HG02610 (cell line): ENCODE results near the gene TRMT11.
"Not testable (repeated sequence)": the region's sequence is repeated elsewhere in the genome, so short reads cannot be mapped to it uniquely, and the experiment has no call there.

Experiments used
- ATAC-seq: cut with Tn5 transposase; IDR thresholded peaks from one replicate; pipeline ENCODE4 v1.9.1; 2021; ENCODE audit warnings: mild to moderate bottlenecking, moderate library complexity; ENCODE audit not compliant: unreplicated experiment

The TRMT11 gene

GRCh38 chr6:125986301-125987025 lies at the start of gene TRMT11:
TSS of gene TRMT11 (plus strand) at chr6:125986540. CDS start at chr6:125986551, 11 bp downstream.
- peak; percentile 97 for ATAC-seq

DNA sequence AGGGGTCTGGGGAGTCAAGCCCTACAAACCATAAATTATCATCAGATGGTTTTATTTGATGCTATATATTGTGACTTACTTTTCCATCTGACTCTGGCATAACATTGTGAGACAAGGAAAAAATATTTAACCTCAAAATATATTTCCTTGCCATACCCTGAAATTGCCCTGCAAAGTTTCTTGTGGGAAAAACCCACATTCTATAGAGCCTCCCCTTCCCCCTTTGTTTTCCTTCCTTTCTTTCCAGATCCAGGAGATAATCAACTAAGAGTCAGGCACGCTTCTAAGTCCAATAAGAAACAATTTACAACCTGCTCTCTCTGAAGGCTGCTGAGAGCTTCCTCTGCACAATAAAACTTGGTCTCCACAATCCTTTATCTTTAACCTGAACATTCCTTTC lies 47.3 kb upstream of the TRMT11 start:
- ATAC-seq, result no peak

DNA sequence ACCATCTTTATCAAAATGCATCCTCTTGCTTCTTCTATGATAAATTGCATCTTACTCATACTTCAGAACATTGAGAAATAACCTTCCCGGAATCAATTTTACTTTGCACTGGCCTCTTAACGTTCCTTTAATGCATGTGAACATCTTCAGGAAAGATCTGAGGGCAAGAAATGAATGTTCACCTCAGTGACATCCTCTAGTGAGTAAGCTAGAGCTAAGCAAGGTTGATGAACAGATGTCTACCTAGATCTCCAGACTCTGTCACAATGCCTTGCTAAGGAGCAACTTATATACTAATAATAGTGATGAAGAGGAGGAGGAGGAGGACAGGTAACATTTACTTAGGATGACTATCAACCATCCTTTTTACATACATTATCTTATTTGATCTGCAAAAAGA lies 46.5 kb upstream of the TRMT11 start:
- ATAC-seq, result no peak

DNA sequence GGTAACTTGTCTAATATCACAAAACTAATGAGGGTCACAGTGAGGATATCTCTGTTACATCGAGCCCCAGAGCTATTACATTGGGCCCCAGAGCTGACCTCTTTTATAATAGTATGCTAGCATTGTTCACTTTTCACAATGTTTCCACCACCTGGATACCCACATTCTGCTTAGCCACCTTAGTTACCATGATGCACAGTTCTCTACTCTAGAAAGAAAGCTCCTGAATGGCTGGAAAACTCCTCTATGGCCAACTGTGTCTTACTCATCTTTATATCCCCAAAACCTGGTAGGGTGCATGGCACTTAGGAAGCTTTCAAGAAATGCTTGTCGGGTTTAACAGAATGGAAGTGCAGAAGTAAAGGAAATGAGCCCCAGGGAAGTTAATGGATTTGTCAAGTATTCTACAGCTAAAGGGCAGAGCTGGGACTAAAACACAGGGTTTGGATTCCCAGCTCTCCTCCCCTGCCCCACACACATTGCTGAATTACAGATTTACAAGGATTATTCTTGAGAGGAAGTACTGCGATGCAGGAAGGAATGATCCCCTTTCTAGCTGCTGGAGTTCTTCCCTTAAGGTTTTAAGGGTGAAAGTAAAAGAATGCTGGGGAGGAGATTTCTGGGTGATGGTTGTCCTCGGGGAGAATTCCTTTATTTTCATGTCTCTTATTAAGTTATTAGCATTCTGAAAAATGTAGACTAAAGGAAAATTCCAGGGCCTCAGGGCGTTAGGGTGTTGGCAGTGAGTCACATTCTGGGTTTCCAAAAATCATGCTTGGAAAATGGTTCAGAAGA lies 45.9 kb upstream of the TRMT11 start:
- no peak for ATAC-seq

GRCh38 chr6:125942672-125943527 lies 43.4 kb upstream of the TRMT11 start:
- no peak for ATAC-seq

DNA sequence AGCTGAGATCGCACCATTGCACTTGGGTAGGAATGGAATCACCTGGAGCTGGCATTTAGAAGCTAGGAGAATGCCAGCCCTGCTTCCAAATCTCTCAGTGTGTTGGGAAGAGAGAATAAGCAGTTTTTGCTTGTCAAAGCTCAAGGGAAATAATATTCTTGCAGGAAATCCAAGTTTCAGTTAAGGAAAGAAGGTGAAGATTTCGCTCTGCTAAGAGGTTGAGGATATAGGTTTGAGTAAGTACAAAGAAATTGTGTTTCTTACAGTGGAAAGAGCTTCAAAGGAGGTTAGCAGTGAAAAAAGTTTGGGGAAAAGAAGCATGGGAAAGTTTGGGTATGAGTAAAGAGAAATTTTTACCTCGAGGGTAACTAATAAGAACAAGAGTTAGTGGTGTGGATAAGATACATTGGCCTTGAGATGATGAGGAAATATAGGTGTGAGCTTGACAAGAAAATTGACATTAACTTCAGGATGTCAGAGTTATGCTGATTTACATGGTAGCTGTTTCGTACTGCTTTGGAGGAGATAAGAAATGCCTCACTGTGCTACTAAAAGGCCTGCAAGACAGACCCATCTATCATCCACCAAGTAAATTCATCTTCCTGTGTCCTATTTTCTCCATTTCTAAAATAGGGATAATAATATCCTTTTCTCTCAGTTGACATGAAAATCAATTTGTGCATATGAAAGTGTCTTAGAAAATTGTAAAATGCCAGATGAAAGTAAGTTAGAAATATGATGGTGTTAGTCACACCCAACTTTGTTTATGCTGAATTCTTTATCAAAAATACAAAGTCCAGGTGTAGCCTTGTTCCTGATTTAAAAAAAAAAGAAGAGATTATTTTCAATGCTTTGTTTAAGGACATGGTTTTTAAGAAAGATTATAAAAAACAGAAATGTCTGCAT lies 42.6 kb upstream of the TRMT11 start:
- ATAC-seq, result no peak

GRCh38 chr6:125944434-125944816 lies 41.9 kb upstream of the TRMT11 start:
- no peak for ATAC-seq

DNA sequence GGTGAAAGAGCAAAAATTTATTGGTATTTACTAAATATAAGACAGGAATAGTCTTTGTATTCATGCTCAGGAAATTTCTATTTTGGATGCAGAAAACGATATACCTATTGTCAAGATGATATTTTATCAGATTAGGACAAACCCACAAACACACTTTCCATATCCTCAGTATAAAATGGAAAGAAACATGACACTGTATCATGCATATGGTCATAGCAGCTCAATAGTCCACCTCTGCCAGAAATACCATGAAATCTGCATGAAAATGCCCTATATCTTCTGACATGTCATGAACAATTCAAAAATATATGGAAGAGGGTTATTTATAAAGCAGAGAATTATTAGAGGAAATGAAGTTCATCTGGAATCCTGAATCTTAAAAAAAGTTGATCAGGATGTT lies 41.4 kb upstream of the TRMT11 start:
- ATAC-seq, result no peak

DNA sequence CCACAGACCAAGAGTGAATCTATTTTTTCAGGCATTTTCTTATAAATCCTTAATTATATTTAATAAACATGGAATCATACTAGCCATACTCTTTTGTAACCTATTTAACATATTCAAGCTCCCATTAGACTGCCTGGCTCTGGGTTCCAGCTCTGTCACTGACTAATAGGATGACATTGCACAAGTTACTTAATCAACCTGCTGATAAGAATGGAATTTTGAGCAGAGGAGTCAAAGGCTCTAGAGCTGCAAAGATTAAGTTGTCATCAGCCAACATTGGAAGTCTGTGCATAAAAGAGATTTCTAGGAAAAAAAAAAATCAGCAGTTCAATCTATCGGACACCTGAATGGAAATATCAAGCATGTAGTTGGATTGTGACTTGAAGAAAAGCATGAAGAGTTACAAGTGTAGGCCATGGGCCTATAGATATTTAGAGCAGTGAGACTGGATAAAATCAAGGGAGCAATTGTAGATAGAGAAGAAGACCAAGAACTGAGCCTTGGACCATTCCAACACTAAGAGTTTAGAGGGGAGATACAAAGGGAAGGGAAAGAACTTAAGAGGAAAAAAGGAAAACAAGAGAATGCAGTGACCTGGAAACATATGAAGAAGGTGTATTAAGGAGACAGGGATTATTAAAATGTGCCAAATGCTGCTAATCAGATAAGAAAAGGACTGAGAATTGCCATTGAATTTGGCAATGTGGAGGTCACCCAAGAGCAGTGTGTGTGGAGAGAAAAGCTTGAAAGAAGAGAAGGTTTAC lies 40.8 kb upstream of the TRMT11 start:
- ATAC-seq, result no peak

- no peak for ATAC-seq
Measured at GRCh38 chr6:125947615-125948014, 38.7 kb upstream of the TRMT11 start.

GRCh38 chr6:125948455-125948854 lies 37.9 kb upstream of the TRMT11 start:
- no peak for ATAC-seq

DNA sequence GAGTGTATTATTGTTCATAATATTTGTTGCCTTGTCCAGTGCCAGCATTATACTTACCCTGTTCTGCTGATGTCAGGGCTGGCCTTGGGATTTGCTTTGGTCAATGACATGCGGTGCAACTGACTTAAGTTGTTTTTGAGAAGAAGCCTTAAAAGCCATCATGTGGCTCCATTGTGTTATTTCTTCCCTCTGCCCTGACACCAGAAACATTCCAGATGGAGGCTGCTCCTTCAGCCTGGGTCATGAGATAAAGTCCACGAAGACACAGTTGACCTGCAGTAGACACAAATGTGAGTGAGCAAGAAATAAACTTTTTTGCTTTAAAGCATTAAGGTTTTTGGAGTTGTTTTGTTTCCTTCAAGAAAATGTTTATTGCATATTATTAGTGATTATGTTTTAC lies 37.3 kb upstream of the TRMT11 start:
- ATAC-seq, result no peak

GRCh38 chr6:125950293-125950692 lies 36.0 kb upstream of the TRMT11 start:
- no peak for ATAC-seq

GRCh38 chr6:125950716-125951115 lies 35.6 kb upstream of the TRMT11 start:
- ATAC-seq, result not testable (repeated sequence)

DNA sequence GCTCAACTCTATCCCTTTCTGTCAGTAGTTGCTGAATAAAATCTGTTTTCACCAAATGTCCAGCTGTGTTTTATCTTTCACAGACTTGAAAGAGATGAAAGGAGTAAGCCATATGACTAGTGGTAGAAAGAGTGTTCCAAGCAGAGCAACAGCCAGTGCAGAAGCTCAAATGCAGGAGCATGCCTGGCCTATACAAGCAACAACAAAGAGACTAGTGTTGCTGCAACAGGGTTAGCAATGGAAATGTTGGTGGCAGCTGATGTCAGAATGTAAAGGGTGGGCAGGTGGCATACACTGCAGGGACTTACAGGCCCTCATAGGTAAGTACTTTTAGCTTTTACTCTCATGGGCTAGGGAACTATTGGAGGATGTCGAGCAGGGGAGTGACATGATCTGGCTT lies 35.0 kb upstream of the TRMT11 start:
- no peak for ATAC-seq

DNA sequence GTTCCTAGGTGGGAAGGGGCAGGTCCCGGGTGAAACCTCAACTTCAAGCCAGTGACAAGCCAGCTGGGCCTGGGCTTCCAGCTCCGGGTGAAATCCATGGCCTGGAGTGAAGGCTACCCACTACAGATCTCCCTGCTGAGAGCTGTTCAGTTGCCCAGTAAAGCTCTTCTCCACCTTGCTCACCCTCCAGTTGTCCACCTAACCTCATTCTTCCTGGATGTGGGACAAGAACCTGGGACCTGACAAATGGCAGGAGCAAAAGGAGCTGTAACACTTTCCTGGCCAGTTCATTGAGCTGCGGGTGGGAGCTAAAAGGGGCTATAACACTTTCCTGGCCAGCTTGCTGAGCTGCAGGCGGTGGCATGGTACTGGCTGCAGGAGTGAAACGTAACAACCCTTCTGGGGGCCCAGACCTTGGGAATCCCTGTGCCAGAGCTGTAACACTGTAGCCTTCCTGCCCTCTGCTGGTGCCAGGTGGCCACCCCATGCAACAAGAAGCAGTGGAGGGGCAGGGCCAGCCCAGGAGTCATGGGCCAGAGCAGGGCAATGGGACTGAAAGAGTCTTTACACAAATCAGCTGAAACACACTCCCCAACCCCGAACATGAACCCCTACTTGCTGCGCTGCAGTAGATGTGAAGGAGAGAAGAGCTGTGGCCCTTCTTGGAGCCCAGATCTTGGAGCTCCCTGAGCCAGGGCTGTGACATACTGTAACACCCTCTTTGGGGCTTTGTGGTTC lies 33.4 kb upstream of the TRMT11 start:
- no peak for ATAC-seq

GRCh38 chr6:125953502-125953875 lies 32.9 kb upstream of the TRMT11 start:
- no peak for ATAC-seq

- ATAC-seq, result no peak
Measured at GRCh38 chr6:125954735-125955339, 31.5 kb upstream of the TRMT11 start.

DNA sequence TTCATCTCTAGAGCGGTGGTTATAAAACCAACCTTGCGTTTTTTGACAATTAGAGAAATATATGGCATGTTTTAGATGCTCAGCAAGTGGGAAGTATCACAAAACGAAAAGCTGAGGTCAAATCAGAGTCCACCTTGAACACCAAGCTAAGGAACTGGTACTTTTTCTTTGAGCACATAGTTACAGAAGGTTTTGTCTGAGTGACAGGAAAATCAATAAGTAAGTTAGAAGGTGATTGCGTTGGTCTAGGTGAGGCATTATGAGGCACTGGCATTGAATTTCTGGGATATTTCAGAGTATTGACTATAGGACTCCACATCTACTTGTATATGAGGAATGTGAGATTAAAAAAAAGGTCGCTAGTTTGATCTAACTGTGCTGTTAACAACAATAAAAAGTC lies 30.4 kb upstream of the TRMT11 start:
- ATAC-seq, result no peak
